ENCODE measurements around the gene SMAP2. TPM values are rescaled to one million over a fixed set of nuclear protein-coding genes. Genes with fewer than 3 reads are reported as not detected.

The SMAP2 gene
- total RNA-seq, 1 experiment from 2014 or later: 12.4 TPM

- H3K4me3 ChIP-seq (ENCODE audit: insufficient read depth, low read depth, low read length): no peak overlapping the region
- DNase-seq: no peak
- no peaks in the 10 kb centered on the region for H3K27me3 ChIP-seq (ENCODE audit: control insufficient read depth, insufficient read depth, low read length)
- no peaks in the 10 kb centered on the region for H3K36me3 ChIP-seq (replicated peaks; ENCODE audit: control insufficient read depth, insufficient read depth, low read length)
These were observed 37.8 kb downstream of the SMAP2 start for GRCh38 chr1:40411294-40411693.

GRCh38 chr1:40411843-40412242, 38.3 kb downstream of the SMAP2 start:
- no peak for DNase-seq
- no peaks in the 10 kb centered on the region for H3K36me3 ChIP-seq (replicated peaks; ENCODE audit: control insufficient read depth, insufficient read depth, low read length)
- no peaks in the 10 kb centered on the region for H3K27me3 ChIP-seq (ENCODE audit: control insufficient read depth, insufficient read depth, low read length)
- no peak overlapping the region for H3K4me3 ChIP-seq (ENCODE audit: insufficient read depth, low read depth, low read length)

DNA sequence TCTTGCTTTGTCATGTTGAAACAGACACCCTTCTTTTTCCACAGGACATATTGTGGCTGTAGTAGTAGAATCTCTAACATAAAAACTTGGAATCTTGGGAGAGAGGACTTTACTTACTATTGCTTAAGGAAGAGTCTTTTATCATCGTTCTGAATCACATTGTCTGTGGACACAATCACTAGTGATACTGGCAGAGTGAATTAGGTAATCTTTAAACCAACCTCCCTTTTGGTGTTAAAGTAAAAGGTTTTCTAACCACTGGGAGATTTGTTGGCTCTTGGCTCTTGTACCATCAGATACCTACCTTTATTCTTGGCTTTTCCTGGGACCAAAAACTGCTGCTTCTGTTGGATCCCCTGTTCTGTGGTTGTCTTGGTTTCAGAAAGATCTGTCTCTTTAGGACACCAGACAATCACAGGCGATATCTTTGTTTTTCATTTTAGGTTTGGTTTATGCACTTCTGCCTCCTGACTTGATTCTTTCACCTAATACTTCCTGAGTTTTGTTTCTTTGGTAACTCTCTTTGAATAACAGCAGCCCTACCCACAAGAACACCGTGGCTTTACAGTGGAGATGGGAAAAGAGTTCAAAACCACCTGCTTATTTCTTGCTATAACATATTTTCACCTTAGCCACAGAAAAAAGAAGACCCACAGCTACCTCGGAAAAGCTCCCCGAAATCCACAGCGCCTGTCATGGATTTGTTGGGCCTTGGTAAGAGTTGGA, 40.2 kb downstream of the SMAP2 start:
- no peak for DNase-seq
- no peak overlapping the region for H3K4me3 ChIP-seq (ENCODE audit: insufficient read depth, low read depth, low read length)
- no peaks in the 10 kb centered on the region for H3K27me3 ChIP-seq (ENCODE audit: control insufficient read depth, insufficient read depth, low read length)
- no peaks in the 10 kb centered on the region for H3K36me3 ChIP-seq (replicated peaks; ENCODE audit: control insufficient read depth, insufficient read depth, low read length)

- no peak overlapping the region for H3K4me3 ChIP-seq (ENCODE audit: insufficient read depth, low read depth, low read length)
- no peaks in the 10 kb centered on the region for H3K27me3 ChIP-seq (ENCODE audit: control insufficient read depth, insufficient read depth, low read length)
- no peak for DNase-seq
- H3K36me3 ChIP-seq (replicated peaks; ENCODE audit: control insufficient read depth, insufficient read depth, low read length): no peaks in the 10 kb centered on the region
These were observed 40.8 kb downstream of the SMAP2 start for GRCh38 chr1:40414331-40414730.

- no peak overlapping the region for H3K4me3 ChIP-seq (ENCODE audit: insufficient read depth, low read depth, low read length)
- H3K36me3 ChIP-seq (replicated peaks; ENCODE audit: control insufficient read depth, insufficient read depth, low read length): no peaks in the 10 kb centered on the region
- DNase-seq: no peak
- H3K27me3 ChIP-seq (ENCODE audit: control insufficient read depth, insufficient read depth, low read length): no peaks in the 10 kb centered on the region
These were observed 43.2 kb downstream of the SMAP2 start for GRCh38 chr1:40416709-40417108.

- DNase-seq: no peak
- H3K36me3 ChIP-seq (replicated peaks; ENCODE audit: control insufficient read depth, insufficient read depth, low read length): no peaks in the 10 kb centered on the region
- no peaks in the 10 kb centered on the region for H3K27me3 ChIP-seq (ENCODE audit: control insufficient read depth, insufficient read depth, low read length)
- no peak overlapping the region for H3K4me3 ChIP-seq (ENCODE audit: insufficient read depth, low read depth, low read length)
These were observed 48.2 kb downstream of the SMAP2 start for GRCh38 chr1:40421431-40422384.

DNA sequence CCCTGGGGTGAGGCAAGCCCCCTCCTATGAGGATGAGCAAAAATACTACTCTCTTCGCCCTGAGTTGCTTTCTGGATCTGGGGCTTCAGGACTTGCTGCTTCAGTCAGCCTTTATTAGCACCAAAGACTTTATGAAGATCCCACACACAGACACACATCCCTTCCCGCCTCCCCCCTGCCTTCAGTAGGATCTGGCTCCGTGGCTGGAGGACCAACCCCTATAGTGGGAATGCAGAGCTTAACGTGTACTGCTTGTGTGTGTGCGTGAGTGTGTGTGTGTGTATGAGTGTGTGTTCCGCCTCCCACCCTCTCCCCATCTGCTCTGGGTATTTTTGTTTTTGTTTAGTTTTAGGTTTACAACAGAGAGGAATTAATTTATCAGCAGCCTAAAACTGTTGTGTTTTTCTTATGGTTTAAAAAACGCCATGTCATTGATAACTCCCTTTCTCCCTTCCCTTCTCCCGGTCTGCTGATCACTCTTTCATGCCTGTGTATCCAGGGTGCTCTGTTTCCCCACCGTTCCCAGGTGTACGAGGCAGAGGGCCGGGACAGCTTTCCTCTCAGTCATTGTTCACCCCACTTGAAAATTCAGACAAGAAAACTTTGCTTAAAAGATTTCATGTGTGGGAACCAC, 49.2 kb downstream of the SMAP2 start:
- no peaks in the 10 kb centered on the region for H3K27me3 ChIP-seq (ENCODE audit: control insufficient read depth, insufficient read depth, low read length)
- no peak for DNase-seq
- no peaks in the 10 kb centered on the region for H3K36me3 ChIP-seq (replicated peaks; ENCODE audit: control insufficient read depth, insufficient read depth, low read length)
- no peak overlapping the region for H3K4me3 ChIP-seq (ENCODE audit: insufficient read depth, low read depth, low read length)

DNA sequence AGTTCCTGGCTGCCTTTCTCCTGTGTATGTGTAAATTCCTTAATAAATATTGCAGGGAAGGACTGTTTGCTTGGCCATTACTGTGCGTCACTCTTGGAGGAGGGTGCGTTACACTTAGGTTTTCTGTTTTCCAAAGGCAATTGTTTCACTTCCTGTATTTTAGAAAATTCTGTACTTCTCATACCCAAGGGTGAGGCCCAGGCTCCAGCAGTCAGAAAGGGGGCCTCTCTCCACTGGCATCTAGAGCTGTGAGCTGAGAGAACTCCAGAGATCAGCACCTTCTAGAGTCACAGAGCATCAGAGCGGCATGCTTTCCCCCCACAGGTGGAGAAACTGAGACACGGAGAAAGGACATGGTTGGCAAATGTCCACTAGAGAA, 49.7 kb downstream of the SMAP2 start:
- no peaks in the 10 kb centered on the region for H3K27me3 ChIP-seq (ENCODE audit: control insufficient read depth, insufficient read depth, low read length)
- no peak for DNase-seq
- H3K4me3 ChIP-seq (ENCODE audit: insufficient read depth, low read depth, low read length): no peak overlapping the region
- no peaks in the 10 kb centered on the region for H3K36me3 ChIP-seq (replicated peaks; ENCODE audit: control insufficient read depth, insufficient read depth, low read length)

- Histone ChIP-seq H3K27me3 (ENCODE audit: control insufficient read depth, insufficient read depth, low read length) (no peaks in the 10 kb centered on the region), H3K36me3 (replicated peaks; ENCODE audit: control insufficient read depth, insufficient read depth, low read length) (no peaks in the 10 kb centered on the region), H3K4me3 (ENCODE audit: insufficient read depth, low read depth, low read length) (no peak overlapping the region)
- DNase-seq: no peak
These were observed 50.6 kb downstream of the SMAP2 start for GRCh38 chr1:40423951-40424618.

GRCh38 chr1:40425198-40425597, 51.7 kb downstream of the SMAP2 start:
- H3K27me3 ChIP-seq (ENCODE audit: control insufficient read depth, insufficient read depth, low read length): no peaks in the 10 kb centered on the region
- H3K36me3 ChIP-seq (replicated peaks; ENCODE audit: control insufficient read depth, insufficient read depth, low read length): no peaks in the 10 kb centered on the region
- H3K4me3 ChIP-seq (ENCODE audit: insufficient read depth, low read depth, low read length): no peak overlapping the region
- DNase-seq: no peak

GRCh38 chr1:40431385-40431784, 57.9 kb downstream of the SMAP2 start:
- no peaks in the 10 kb centered on the region for H3K36me3 ChIP-seq (replicated peaks; ENCODE audit: control insufficient read depth, insufficient read depth, low read length)
- no peaks in the 10 kb centered on the region for H3K27me3 ChIP-seq (ENCODE audit: control insufficient read depth, insufficient read depth, low read length)
- DNase-seq: no peak

GRCh38 chr1:40432644-40433390, 59.3 kb downstream of the SMAP2 start:
- no peak for DNase-seq
- H3K36me3 ChIP-seq (replicated peaks; ENCODE audit: control insufficient read depth, insufficient read depth, low read length): no peaks in the 10 kb centered on the region
- H3K4me3 ChIP-seq (ENCODE audit: insufficient read depth, low read depth, low read length): no peak overlapping the region
- H3K27me3 ChIP-seq (ENCODE audit: control insufficient read depth, insufficient read depth, low read length): no peaks in the 10 kb centered on the region

More at GRCh38 chr1:40431385-40431784, 57.9 kb downstream of the SMAP2 start:
- no peak overlapping the region for H3K4me3 ChIP-seq (ENCODE audit: insufficient read depth, low read depth, low read length)

DNA sequence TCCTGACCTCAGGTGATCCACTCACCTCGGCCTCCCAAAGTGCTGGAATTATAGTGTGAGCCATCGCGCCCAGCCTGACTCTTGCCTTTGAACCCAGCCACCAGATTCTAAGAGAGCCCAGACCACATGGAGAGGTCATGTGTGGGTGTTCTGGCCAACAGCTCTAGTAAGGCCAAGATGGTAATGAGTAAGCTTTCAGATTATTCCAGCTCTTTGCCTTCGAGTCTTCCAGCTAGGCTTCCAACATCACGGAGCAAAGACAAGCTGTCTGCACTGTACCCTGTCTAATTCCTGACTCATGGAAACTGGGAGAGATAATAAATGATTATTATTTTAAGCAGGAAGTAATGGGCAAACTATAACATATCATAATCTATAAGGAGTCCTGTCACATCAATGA, 61.9 kb downstream of the SMAP2 start:
- H3K4me3 ChIP-seq (ENCODE audit: insufficient read depth, low read depth, low read length): no peak overlapping the region
- no peaks in the 10 kb centered on the region for H3K27me3 ChIP-seq (ENCODE audit: control insufficient read depth, insufficient read depth, low read length)
- H3K36me3 ChIP-seq (replicated peaks; ENCODE audit: control insufficient read depth, insufficient read depth, low read length): no peaks in the 10 kb centered on the region
- DNase-seq: no peak

DNA sequence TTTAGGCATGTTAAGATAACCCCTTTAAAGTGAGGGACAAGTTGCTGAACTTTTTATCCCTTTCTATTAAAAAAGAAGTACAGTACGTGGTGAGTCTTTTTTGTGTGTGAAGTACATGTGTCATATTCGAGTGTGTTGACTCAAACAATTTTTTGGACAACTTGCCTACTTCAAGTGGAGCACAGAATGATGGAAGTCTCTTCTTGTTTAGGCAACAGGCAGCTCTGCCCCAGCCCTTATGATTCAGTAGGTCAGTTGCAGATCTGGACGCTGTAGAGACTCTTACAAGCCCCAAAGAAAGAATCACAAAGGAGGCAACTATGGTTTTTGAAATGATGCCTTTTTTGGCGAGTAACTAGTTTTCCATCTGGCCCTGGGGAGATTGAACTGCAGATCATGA, 62.3 kb downstream of the SMAP2 start:
- Histone ChIP-seq H3K36me3 (replicated peaks; ENCODE audit: control insufficient read depth, insufficient read depth, low read length) (no peaks in the 10 kb centered on the region), H3K4me3 (ENCODE audit: insufficient read depth, low read depth, low read length) (no peak overlapping the region), H3K27me3 (ENCODE audit: control insufficient read depth, insufficient read depth, low read length) (no peaks in the 10 kb centered on the region)
- no peak for DNase-seq

All from H7 (cell line).